Heart left ventricle (tissue), 13 donors: Measurements from ENCODE around the gene HIVEP1.

Experiments used
- CTCF ChIP-seq, 12 donors: fragments of 200-600 bp; sonication (generic) in 4 of 12; IDR thresholded peaks; one replicate each; pipeline versions ENCODE4 v1.5.0 to v1.8.0; 2018 to 2022; ENCODE audit warnings: antibody characterized with exemption in 12 of 12, mild to moderate bottlenecking in 5 of 12
- POLR2A ChIP-seq, 2 donors: fragments of 450-650 bp; IDR thresholded peaks; one replicate each; pipeline ENCODE4 v1.6.1; 2017; ENCODE audit warnings: antibody characterized with exemption in 2 of 2, mild to moderate bottlenecking in 2 of 2, moderate library complexity in 2 of 2
- donor health status: ischemic (EF 13 %, LVEDD 7.1; RV severe dilation, severe dysfunction).
- donor health status: DM: no; HTN: yes; CAD: no.
- donor health status: DM: no; HTN: no; CAD: no.
- donor health status: ischemic (EF 25% LVEDD 6.9; RV normal size, moderate dysfunction).
- donor health status: ischemic (EF 25% LVEDD 5.7; RV mildly dilated, moderate dysfunction).
- donor health status: ischemic (EF 35%, LVEDD 5.7; RV mildly dilated, moderate dysfunction).
- donor health status: nonischemic (EF 11% LVEDD 7.7; RV severe dilation, severe dysfunction).
- donor health status: DM: yes; HTN: yes; CAD: no.
- donor health status: PGD.
- donor health status: ischemic (EF 29% LVEDD 5.4; RV normal size, mild dysfunction).
- donor health status: nonischemic (EF 23%, LVEDD 6.1; RV moderate dilation, normal function).

GRCh38 chr6:12024699-12025434 lies 12.8 kb downstream of the HIVEP1 start:
- TF ChIP-seq POLR2A (IDR thresholded peaks at IDR 0.05) (no peak), CTCF (IDR thresholded peaks at IDR 0.05) (no peak)
